Ishikawa (cell line): ENCODE results near the gene COL15A1.

ENCODE experiments used
- CEBPB ChIP-seq: IDR thresholded peaks from 2 replicates; pipeline ENCODE4 v1.6.1; 2012
- CREB1 ChIP-seq: IDR thresholded peaks from 2 replicates; pipeline ENCODE4 v1.6.1; 2012; ENCODE audit warnings: low read depth
- EGR1 ChIP-seq: IDR thresholded peaks from 2 replicates; pipeline ENCODE4 v1.6.1; 2012
- EP300 ChIP-seq: IDR thresholded peaks from 2 replicates; pipeline ENCODE4 v1.6.1; 2012; ENCODE audit warnings: borderline replicate concordance
- FOXM1 ChIP-seq: IDR thresholded peaks from 2 replicates; pipeline ENCODE4 v1.6.1; 2012; ENCODE audit warnings: low read depth, borderline replicate concordance
- RAD21 ChIP-seq: IDR thresholded peaks from 2 replicates; pipeline ENCODE4 v1.6.1; 2012; ENCODE audit warnings: low read depth
- REST ChIP-seq: IDR thresholded peaks from 2 replicates; pipeline ENCODE4 v1.6.1; 2012; ENCODE audit warnings: low read depth, mild to moderate bottlenecking
- TAF1 ChIP-seq: IDR thresholded peaks from 2 replicates; pipeline ENCODE4 v1.6.1; 2012; ENCODE audit warnings: low read depth, mild to moderate bottlenecking
- TCF12 ChIP-seq: IDR thresholded peaks from 2 replicates; pipeline ENCODE4 v1.6.1; 2012; ENCODE audit warnings: low read depth
- TEAD4 ChIP-seq: IDR thresholded peaks from 2 replicates; pipeline ENCODE4 v1.6.1; 2012
- USF1 ChIP-seq: IDR thresholded peaks from 2 replicates; pipeline ENCODE4 v1.6.1; 2012
- YY1 ChIP-seq: IDR thresholded peaks from 2 replicates; pipeline ENCODE4 v1.6.1; 2012; ENCODE audit warnings: low read depth
- ZBTB7A ChIP-seq: IDR thresholded peaks from 2 replicates; pipeline ENCODE4 v1.6.1; 2012; ENCODE audit warnings: low read depth
- TF ChIP-seq, protein P1 (sequence below): IDR thresholded peaks from 2 replicates; pipeline ENCODE4 v1.6.1; 2012

- no peak for TF ChIP-seq YY1
- TF ChIP-seq EP300: no peak
- TF ChIP-seq, protein P1, sequence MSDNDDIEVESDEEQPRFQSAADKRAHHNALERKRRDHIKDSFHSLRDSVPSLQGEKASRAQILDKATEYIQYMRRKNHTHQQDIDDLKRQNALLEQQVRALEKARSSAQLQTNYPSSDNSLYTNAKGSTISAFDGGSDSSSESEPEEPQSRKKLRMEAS: no peak
- TF ChIP-seq RAD21: no peak
- no peak for TF ChIP-seq USF1
- no peak for TF ChIP-seq TAF1
- no peak for TF ChIP-seq FOXM1
- no peak for TF ChIP-seq ZBTB7A
- no peak for TF ChIP-seq CEBPB
- no peak for TF ChIP-seq REST
- TF ChIP-seq CREB1: no peak
- TF ChIP-seq TCF12: no peak
- TF ChIP-seq EGR1: no peak
- no peak for TF ChIP-seq TEAD4
Observed at GRCh38 chr9:98912450-98912849, 31.3 kb upstream of the COL15A1 start.
